Activated T-helper 1 cell treated with anti-CD3 and anti-CD28 coated beads, Interleukin-12 subunit alpha, Interleukin-12 subunit beta, Interleukin-2, Interleukin-4 antibody, amounts not matched to agents 30 ng/mL and 10 ng/mL and 1 ng/mL, durations not matched to agents 14 hours and 24 hours and 36 hours (primary cell): ENCODE measurements around the gene NEUROD4. TPM values are rescaled to one million over a fixed set of nuclear protein-coding genes. Genes with fewer than 3 reads are reported as not detected.

Source experiments
- DNase-seq: peaks from one replicate; pipeline ENCODE4 v3.0.0; 2021; ENCODE audit warnings: low spot score
- H3K27ac Mint-ChIP-seq: one replicate; pipeline ENCODE4 v1.8.0; 2021; ENCODE audit warnings: mild to moderate bottlenecking, mixed read lengths
- H3K27me3 Mint-ChIP-seq: one replicate; pipeline ENCODE4 v1.8.0; 2022; ENCODE audit warnings: mild to moderate bottlenecking, moderate library complexity, mixed read lengths; ENCODE audit not compliant: insufficient read depth
- H3K36me3 Mint-ChIP-seq: one replicate; pipeline ENCODE4 v1.8.0; 2021; ENCODE audit warnings: low read depth, mixed read lengths
- H3K4me1 Mint-ChIP-seq: one replicate; pipeline ENCODE4 v1.8.0; 2021; ENCODE audit warnings: low read depth, mixed read lengths
- H3K4me3 Mint-ChIP-seq: one replicate; pipeline ENCODE4 v1.8.0; 2021; ENCODE audit warnings: mild to moderate bottlenecking, moderate library complexity, mixed read lengths
- H3K9me3 Mint-ChIP-seq: one replicate; pipeline ENCODE4 v1.8.0; 2021; ENCODE audit warnings: mixed read lengths
- intact Hi-C: fragments of 100-400 bp; cut with micrococcal nuclease; formaldehyde crosslinking; loops from one replicate; pipeline ENCODE4 v1.15.1; 2024
- total RNA-seq: library from RNA; stranded (reverse); gene quantifications from 2 replicates; pipeline ENCODE4 v1.2.3, GENCODE V29; 2022

Gene NEUROD4
- total RNA-seq, 1 donor from 2014 or later = 0.05 TPM

DNA sequence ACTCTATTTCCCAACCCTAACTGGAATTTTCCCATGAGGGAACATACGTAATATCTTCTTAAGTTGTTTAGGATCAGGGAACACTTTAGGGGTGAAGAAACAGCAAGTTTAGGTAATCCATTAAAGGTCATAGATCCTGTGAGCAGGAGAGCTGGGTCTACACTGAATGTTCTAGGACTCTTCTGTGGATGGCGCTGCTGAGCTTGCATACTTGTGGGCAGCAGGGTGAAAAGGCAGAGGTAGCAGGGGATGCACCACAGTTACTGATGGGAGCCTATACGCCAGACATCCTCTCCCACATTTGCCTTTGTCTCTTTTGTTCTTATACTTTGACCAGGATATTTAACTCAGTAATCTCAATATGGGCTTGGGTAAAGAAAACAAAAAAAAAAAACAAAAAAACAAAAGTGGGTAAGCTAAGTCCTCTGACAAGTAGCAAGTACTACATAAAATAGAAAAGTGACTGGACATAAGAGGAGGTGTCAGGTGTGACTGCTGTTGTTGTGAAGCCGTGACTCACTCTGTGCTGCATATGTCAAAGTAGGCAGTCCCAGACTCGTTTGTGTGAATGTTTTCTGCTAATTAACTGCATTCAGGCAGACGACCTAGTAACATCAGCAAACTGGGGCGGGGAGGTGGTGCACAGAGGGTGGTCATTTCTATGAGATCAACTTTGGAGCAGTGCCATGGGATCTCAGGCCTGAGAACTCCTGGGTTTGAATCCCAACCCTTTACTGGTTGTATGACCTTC is 31.6 kb downstream of the NEUROD4 start:
- Mint-ChIP-seq H3K27me3 (peaks cover 9% of the 10 kb centered on the region), H3K9me3 (no peaks in the 10 kb centered on the region), H3K27ac (no peak overlapping the region), H3K4me1 (no peaks in the 10 kb centered on the region), H3K4me3 (no peak overlapping the region), H3K36me3 (no peaks in the 10 kb centered on the region)
- intact Hi-C loops = no loop called here
- DNase-seq = no peak

DNA sequence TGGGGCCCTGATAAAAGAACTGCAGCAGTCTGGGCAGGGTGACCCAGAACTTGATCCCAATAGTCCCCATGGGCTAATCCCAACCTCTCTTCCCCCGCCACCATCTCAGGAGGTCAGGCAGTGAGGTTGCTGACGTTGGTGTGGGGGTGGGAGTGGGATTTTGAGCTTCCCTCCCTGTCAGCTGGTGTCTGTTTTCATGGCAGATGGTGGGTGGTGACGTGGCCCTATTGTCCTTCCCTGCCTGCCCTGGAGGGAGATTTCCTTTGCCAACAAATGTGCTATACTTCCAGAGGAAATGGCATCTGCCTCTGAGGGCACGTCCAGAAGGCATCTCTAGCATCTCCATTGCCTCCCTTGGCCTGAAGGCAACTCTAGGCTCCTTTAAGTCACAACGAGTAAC is 37.7 kb downstream of the NEUROD4 start:
- Mint-ChIP-seq H3K4me1 (peaks cover 12% of the 10 kb centered on the region), H3K36me3 (no peaks in the 10 kb centered on the region), H3K9me3 (no peaks in the 10 kb centered on the region), H3K27ac (no peak overlapping the region), H3K4me3 (no peak overlapping the region), H3K27me3 (peaks cover 10% of the 10 kb centered on the region)
- no peak for DNase-seq
- intact Hi-C loops = no loop called here

DNA sequence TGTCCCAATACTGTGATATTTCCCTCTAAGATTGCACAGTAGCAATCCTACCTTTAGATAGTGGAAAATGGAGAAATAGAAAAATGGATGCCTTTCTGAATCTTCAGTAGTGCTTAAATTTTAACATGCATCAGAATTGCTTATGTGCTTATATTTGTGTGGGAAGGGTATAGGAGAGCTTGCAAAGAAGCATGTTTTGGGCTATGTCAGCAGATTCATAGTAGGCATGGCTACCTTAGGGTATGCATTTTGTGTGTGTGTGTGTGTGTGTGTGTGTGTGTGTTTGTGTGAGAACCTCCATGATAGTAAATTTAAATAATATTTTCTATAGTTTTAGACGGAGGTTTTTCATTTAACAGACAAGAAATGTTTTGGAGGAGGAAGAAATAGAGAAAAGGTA is 38.3 kb downstream of the NEUROD4 start:
- Mint-ChIP-seq H3K4me1 (peaks cover 12% of the 10 kb centered on the region), H3K27ac (no peak overlapping the region), H3K4me3 (no peak overlapping the region), H3K9me3 (no peaks in the 10 kb centered on the region), H3K36me3 (no peaks in the 10 kb centered on the region), H3K27me3 (peaks cover 13% of the 10 kb centered on the region)
- intact Hi-C loops = no loop called here
- no peak for DNase-seq

DNA sequence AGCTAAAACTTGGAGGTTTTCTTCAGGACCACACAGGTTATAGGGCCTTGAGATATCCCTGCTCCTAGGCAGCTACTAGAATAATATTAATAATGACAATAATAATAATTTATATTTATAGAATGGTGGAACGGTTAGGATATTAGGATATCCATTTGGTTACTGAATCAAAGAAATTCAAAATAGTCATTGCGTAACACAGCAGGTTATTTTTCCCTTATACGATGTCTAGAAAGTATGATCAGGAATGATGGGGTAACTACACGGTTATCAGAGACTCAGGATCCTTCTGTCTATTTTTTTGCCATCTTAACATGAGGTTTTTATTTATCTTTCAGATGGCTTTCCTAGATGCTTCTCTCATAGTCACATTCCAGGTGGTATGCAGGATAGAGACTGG is 39.0 kb downstream of the NEUROD4 start:
- intact Hi-C loops = no loop called here
- no peaks in the 10 kb centered on the region for H3K9me3 Mint-ChIP-seq
- peaks cover 12% of the 10 kb centered on the region for H3K4me1 Mint-ChIP-seq
- no peak overlapping the region for H3K27ac Mint-ChIP-seq
- no peak for DNase-seq
- peaks cover 9% of the 10 kb centered on the region for H3K27me3 Mint-ChIP-seq
- no peak overlapping the region for H3K4me3 Mint-ChIP-seq
- H3K36me3 Mint-ChIP-seq = no peaks in the 10 kb centered on the region

DNA sequence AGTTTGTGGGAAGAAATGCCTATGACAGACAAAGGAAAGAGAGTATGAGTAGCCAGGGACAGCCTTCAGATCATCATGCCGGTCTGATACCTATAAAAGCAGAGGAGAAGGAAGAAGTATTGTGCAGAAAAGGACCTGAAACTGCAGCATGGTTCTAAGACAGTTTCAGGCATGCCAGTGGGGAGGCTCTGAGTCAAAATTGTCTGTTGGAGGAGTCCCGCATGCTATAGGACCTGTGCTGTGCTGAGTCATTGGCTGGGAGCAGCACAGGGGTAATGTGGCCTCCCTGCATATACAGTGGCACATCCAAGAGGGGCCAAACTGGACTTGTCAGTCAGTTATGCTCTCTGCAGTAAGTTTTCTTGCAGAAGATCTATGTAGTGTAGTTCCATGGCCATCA is 40.7 kb downstream of the NEUROD4 start:
- H3K4me3 Mint-ChIP-seq = no peak overlapping the region
- peaks cover 12% of the 10 kb centered on the region for H3K4me1 Mint-ChIP-seq
- intact Hi-C loops = no loop called here
- peaks cover 9% of the 10 kb centered on the region for H3K27me3 Mint-ChIP-seq
- H3K36me3 Mint-ChIP-seq = no peaks in the 10 kb centered on the region
- H3K9me3 Mint-ChIP-seq = no peaks in the 10 kb centered on the region
- no peak overlapping the region for H3K27ac Mint-ChIP-seq
- peak; percentile 9 for DNase-seq

DNA sequence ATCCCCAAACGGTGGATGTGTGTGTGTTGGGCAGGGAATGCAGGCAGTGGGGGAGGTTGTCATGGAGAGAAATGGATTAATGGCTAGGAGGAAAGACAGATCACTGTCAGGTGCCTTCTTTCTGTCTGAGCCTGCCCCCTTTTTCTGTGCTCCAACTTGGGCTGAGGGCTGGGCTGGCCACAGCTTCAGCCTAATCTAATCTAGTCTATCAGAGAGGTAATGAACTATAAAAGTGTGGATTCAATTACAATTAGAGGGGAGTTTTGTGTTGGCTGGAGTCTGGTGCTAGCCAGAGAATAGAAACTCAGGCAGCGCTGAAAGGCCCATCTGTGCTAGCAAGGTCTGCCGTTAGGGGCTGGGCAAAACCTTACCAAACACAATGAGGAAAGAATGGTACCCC is 41.2 kb downstream of the NEUROD4 start:
- DNase-seq = no peak
- Mint-ChIP-seq H3K36me3 (no peaks in the 10 kb centered on the region), H3K4me3 (no peak overlapping the region), H3K4me1 (peaks cover 12% of the 10 kb centered on the region), H3K9me3 (no peaks in the 10 kb centered on the region), H3K27me3 (peaks cover 9% of the 10 kb centered on the region), H3K27ac (no peak overlapping the region)
- intact Hi-C loops = no loop called here

DNA sequence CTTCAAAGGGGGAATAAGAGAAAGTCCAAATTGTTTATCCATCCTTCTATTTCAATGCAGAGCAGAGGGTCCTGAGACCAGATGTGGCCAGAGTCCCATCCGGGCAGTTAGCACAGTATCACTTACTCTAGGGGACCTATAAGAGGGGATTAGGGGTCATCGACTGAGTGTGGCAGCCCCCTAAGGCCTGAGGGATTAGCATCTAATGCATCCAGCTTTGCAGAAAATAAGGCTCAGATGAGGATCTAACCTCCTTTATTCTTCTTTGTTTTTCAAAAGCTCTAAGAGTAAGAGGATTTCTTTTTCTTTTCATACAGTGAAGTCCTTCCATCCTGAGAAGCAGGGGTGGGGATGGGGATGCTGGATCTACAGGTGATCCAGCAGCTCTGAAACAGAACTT is 43.5 kb downstream of the NEUROD4 start:
- no peak for DNase-seq
- Mint-ChIP-seq H3K4me1 (peaks cover 12% of the 10 kb centered on the region), H3K27ac (no peak overlapping the region), H3K27me3 (peaks cover 9% of the 10 kb centered on the region), H3K4me3 (no peak overlapping the region), H3K9me3 (no peaks in the 10 kb centered on the region), H3K36me3 (no peaks in the 10 kb centered on the region)
- intact Hi-C loops = no loop called here

DNA sequence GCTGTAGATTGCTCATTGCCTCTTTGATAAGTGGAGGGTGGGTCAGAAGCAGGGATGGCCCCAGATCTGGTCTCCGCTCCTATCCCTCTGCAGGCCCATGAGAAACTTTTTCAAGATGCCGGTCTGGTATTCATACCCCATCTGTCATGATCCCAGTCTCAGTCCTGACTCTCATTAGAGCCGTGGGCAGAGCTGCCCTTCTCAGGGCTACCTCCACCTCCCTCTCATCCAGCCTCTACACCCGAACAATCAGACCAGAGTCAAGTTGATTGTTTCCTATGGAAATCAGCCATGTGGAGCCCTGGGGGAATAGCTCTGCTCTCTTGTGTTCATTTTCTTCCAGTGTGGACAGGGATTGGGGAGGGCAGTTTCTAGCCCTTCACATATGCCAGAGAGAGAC is 45.8 kb downstream of the NEUROD4 start:
- H3K36me3 Mint-ChIP-seq = no peaks in the 10 kb centered on the region
- peaks cover 9% of the 10 kb centered on the region for H3K27me3 Mint-ChIP-seq
- no peak for DNase-seq
- H3K9me3 Mint-ChIP-seq = no peaks in the 10 kb centered on the region
- intact Hi-C loops = no loop called here
- H3K4me1 Mint-ChIP-seq = peaks cover 6% of the 10 kb centered on the region
- H3K4me3 Mint-ChIP-seq = no peak overlapping the region
- no peak overlapping the region for H3K27ac Mint-ChIP-seq

DNA sequence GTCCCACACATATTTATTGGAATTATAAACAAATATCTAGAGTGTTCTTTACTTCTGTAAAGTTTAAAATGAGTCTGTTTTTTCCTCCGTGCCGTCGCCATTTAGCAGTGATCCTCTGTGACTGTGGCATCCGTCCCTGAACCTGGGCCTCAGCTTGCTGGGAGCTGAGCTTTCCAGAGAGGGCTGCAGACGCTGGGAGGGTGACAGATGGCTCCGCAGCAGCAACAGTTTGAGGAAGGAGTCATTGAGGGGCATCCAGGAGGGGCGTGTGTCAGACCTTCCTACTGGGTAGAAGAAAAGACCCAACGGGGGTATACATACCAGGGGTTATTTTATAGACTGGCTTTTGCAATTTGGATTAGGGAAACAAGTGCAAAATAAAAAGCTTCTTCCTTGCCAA is 47.9 kb downstream of the NEUROD4 start:
- Mint-ChIP-seq H3K27me3 (peaks cover 9% of the 10 kb centered on the region), H3K4me1 (peaks cover 11% of the 10 kb centered on the region), H3K36me3 (no peaks in the 10 kb centered on the region), H3K27ac (no peak overlapping the region), H3K9me3 (no peaks in the 10 kb centered on the region), H3K4me3 (no peak overlapping the region)
- intact Hi-C loops = loop anchor here (1.0 kb wide), 4 partner anchors 66 to 318 kb away; partner anchors contain the start of gene MUCL1
- no peak for DNase-seq

DNA sequence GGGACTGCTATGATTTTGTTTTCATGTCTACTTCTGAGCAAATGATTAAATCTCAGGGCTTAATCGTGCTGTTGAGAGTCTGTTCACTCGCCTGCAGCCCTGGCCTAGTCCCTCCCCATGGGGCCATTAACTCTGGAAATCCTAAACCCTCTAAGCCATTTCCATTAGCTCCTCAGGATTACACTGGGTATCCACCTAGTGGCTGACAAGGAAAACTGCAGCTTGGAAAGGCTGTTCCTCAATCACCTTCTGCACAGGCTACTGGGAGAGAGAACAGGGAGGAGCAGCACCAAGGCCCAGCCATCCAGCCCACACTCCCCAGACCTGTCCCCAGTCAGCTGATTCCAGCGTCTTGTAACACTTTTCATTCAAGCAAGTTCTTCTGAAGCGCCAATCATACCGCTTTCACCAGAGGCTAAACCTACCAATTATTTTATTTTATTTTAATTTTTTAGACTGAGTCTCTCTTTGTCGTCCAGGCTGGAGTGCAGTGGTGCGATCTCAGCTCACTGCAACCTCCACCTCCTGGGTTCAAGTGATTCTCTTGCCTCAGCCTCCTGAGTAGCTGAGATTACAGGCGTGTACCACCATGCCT is 48.7 kb downstream of the NEUROD4 start:
- no peaks in the 10 kb centered on the region for H3K36me3 Mint-ChIP-seq
- peak; percentile 3 for DNase-seq
- no peaks in the 10 kb centered on the region for H3K9me3 Mint-ChIP-seq
- H3K27ac Mint-ChIP-seq = no peak overlapping the region
- intact Hi-C loops = loop anchor here (1.0 kb wide), 4 partner anchors 65 to 319 kb away; partner anchors contain the start of gene MUCL1
- H3K4me3 Mint-ChIP-seq = no peak overlapping the region
- H3K4me1 Mint-ChIP-seq = peaks cover 11% of the 10 kb centered on the region
- peaks cover 6% of the 10 kb centered on the region for H3K27me3 Mint-ChIP-seq

DNA sequence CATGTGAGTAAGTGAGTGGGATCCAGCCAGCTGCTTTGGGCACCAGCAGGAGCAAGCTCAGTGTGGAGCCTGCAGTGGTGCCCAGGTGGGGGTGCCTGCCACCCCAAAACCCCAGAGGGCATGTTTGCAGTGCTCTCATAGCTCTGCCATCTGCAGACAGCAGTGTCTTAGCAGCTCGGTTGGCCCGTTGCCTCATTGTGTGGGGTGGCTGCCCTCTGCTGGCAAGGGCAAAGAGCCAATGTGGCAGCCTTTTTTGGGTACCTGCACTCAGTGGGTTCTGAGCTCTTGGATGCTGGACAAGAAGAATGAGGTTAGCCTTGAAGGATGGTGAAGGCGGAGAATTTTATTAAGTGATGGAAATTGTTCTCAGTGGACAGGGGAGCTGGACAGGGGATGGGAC is 52.3 kb downstream of the NEUROD4 start:
- H3K27me3 Mint-ChIP-seq = peaks cover 21% of the 10 kb centered on the region
- peaks cover 11% of the 10 kb centered on the region for H3K4me1 Mint-ChIP-seq
- intact Hi-C loops = loop anchor here (1.0 to 5.0 kb wide), 5 partner anchors 79 to 475 kb away; partner anchors contain the start of gene MUCL1

DNA sequence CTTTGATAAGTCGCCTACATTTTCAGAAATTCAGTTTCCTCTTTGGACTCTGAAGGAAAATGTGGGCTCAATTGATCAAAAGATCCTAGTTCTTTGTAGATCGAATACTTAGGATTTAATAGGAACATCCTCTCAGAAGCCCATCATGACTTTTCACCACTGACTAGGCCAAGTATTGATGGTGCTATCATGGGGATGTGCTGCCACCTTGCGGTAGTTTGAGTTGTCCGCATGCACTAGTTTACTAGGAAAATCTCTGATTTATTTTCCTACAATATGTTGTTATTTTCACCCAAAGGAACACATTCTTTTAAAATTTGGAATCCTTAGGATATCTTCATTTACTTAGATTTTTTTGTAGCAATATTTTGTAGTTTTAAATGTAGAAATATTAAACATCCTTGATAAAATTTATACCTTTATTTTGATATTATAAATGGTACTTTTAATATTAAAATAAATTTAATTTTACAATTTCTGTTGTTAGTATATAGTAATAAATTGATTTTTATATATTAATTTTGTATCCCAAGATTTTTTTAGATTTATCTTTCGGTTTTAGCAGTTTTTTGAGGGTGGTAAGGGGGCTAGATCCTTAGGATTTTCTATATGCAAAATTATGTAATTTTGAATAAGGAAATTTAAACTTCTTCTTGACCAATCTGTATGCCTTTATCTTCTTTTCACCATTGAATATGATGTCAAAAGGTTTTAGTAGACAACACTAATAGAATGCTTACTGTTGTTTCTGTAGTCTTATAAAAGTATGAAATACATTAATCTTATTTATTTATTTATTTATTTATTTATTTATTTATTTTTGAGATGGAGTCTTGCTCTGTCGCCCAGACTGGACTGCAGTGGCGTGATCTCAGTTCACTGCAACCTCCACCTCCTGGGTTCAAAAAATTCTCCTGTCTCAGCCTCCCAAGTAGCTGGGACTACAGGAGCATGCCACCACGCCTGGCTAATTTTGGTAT is 53.6 kb downstream of the NEUROD4 start:
- Mint-ChIP-seq H3K36me3 (no peaks in the 10 kb centered on the region), H3K27ac (no peak overlapping the region), H3K9me3 (no peaks in the 10 kb centered on the region), H3K4me1 (peaks cover 11% of the 10 kb centered on the region), H3K4me3 (no peak overlapping the region), H3K27me3 (peaks cover 29% of the 10 kb centered on the region)
- peak; percentile 57 for DNase-seq
- intact Hi-C loops = loop anchor here (1.0 to 5.0 kb wide), 4 partner anchors 70 to 476 kb away; no protein-coding TSS in a partner anchor

More for the DNA sequence above, 52.3 kb downstream of the NEUROD4 start:
- H3K27ac Mint-ChIP-seq = no peak overlapping the region
- H3K9me3 Mint-ChIP-seq = no peaks in the 10 kb centered on the region
- DNase-seq = peak; percentile 64
- H3K4me3 Mint-ChIP-seq = no peak overlapping the region
- H3K36me3 Mint-ChIP-seq = no peaks in the 10 kb centered on the region
